HG03442 (cell line): ENCODE measurements around the gene RBBP8NL.

Experiments used
- ATAC-seq: cut with Tn5 transposase; IDR thresholded peaks from one replicate; pipeline ENCODE4 v1.9.1; 2021; ENCODE audit warnings: mild to moderate bottlenecking, moderate library complexity; ENCODE audit not compliant: unreplicated experiment

Gene RBBP8NL

GRCh38 chr20:62422636-62423325 lies 4.6 kb downstream of the RBBP8NL start:
- no peak for ATAC-seq

GRCh38 chr20:62421716-62421990 lies 5.7 kb downstream of the RBBP8NL start:
- no peak for ATAC-seq

- no peak for ATAC-seq
Observed at GRCh38 chr20:62420846-62421715, 6.3 kb downstream of the RBBP8NL start.

- ATAC-seq, result no peak
Observed at GRCh38 chr20:62419759-62420158, 7.6 kb downstream of the RBBP8NL start.

- ATAC-seq, result no peak
Observed at GRCh38 chr20:62418709-62419487, 8.4 kb downstream of the RBBP8NL start.

- no peak for ATAC-seq
Observed at GRCh38 chr20:62417981-62418708, 9.2 kb downstream of the RBBP8NL start.

- no peak for ATAC-seq
Observed at GRCh38 chr20:62416651-62417637, 10.4 kb downstream of the RBBP8NL start.

GRCh38 chr20:62415354-62416111 lies 11.8 kb downstream of the RBBP8NL start:
- ATAC-seq, result no peak

GRCh38 chr20:62413896-62414481 lies 13.3 kb downstream of the RBBP8NL start:
- no peak for ATAC-seq

GRCh38 chr20:62413025-62413570 lies 14.2 kb downstream of the RBBP8NL start:
- ATAC-seq, result no peak

- no peak for ATAC-seq
Observed at GRCh38 chr20:62412194-62413024, 14.9 kb downstream of the RBBP8NL start.

- ATAC-seq, result no peak
Observed at GRCh38 chr20:62411479-62412193, 15.7 kb downstream of the RBBP8NL start.

- no peak for ATAC-seq
Observed at GRCh38 chr20:62410746-62411478, 16.4 kb downstream of the RBBP8NL start.

GRCh38 chr20:62409931-62410745 lies 17.2 kb downstream of the RBBP8NL start:
- ATAC-seq, result no peak

- ATAC-seq, result no peak
Observed at GRCh38 chr20:62409086-62409853, 18.1 kb downstream of the RBBP8NL start.
